ENCODE measurements around the gene ETV5.

DNA sequence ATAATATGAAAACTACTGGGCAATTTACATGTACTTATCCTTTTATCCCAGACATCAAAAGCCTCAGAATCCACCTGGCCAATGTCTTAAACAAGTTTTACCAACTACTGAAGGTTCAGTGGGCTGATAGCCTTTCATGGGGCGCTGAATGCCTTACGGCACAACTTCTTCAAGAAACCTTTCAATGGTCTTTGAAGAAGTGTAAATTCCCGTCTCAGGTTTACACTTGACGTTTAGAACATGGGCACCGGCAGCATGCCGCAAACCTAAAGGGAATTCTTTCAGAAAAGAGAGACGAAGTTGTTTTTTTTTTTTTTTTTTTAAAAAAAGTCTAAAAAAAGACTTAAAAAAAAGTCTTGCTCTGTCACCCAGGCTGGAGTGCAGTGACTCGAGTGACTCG lies 39.7 kb downstream of the ETV5 start:
- TF ChIP-seq POLR2A (IDR thresholded peaks at IDR 0.05) (no peak), POLR2AphosphoS5 (IDR thresholded peaks at IDR 0.05) (no peak), EP300 (IDR thresholded peaks at IDR 0.05; ENCODE audit: low read depth) (no peak)
- TF ChIP-seq, protein P1, sequence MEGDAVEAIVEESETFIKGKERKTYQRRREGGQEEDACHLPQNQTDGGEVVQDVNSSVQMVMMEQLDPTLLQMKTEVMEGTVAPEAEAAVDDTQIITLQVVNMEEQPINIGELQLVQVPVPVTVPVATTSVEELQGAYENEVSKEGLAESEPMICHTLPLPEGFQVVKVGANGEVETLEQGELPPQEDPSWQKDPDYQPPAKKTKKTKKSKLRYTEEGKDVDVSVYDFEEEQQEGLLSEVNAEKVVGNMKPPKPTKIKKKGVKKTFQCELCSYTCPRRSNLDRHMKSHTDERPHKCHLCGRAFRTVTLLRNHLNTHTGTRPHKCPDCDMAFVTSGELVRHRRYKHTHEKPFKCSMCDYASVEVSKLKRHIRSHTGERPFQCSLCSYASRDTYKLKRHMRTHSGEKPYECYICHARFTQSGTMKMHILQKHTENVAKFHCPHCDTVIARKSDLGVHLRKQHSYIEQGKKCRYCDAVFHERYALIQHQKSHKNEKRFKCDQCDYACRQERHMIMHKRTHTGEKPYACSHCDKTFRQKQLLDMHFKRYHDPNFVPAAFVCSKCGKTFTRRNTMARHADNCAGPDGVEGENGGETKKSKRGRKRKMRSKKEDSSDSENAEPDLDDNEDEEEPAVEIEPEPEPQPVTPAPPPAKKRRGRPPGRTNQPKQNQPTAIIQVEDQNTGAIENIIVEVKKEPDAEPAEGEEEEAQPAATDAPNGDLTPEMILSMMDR (IDR thresholded peaks at IDR 0.05), result no peak

Data from transverse colon (tissue), 4 donors.